OCI-LY3 (cell line): ENCODE measurements around the gene TMEM239.

Experiments
- H2AFZ ChIP-seq: fragments of 200-600, 300-600 bp; shearing (Covaris generic); 2 replicates; pipeline ENCODE4 v1.6.0; 2014; ENCODE audit warnings: antibody characterized with exemption, low read depth, low read length
- H3K27ac ChIP-seq: fragments of 200-600, 300-600 bp; sonication (generic); 2 replicates; pipeline ENCODE4 v1.5.1; 2014; ENCODE audit warnings: mild to moderate bottlenecking, low read length, moderate library complexity, mixed read lengths
- H3K27me3 ChIP-seq: fragments of 200-600, 300-600 bp; sonication (generic); 2 replicates; pipeline ENCODE4 v1.6.1; 2014; ENCODE audit warnings: low read depth, low read length, mixed read lengths
- H3K36me3 ChIP-seq: fragments of 200-600, 300-600 bp; sonication (generic); replicated peaks from 2 replicates; pipeline ENCODE3; 2014; ENCODE audit warnings: low read depth, low read length, mixed read lengths
- H3K4me1 ChIP-seq: fragments of 300-600, 200-600 bp; sonication (generic); 2 replicates; pipeline ENCODE4 v1.6.1; 2014; ENCODE audit warnings: low read length, mixed read lengths
- H3K4me2 ChIP-seq: fragments of 200-600, 300-600 bp; sonication (generic); 2 replicates; pipeline ENCODE4 v1.6.1; 2014; ENCODE audit warnings: low read length, mixed read lengths
- H3K4me3 ChIP-seq: fragments of 300-600, 200-600 bp; sonication (generic); 2 replicates; pipeline ENCODE4 v1.5.1; 2014; ENCODE audit warnings: antibody characterized with exemption, mild to moderate bottlenecking, low read length, moderate library complexity
- H3K79me2 ChIP-seq: fragments of 300-600, 200-600 bp; shearing (Covaris generic); 2 replicates; pipeline ENCODE4 v1.6.1; 2014; ENCODE audit warnings: mild to moderate bottlenecking, low read length, mixed read lengths
- H3K9ac ChIP-seq: fragments of 300-600, 200-600 bp; shearing (Covaris generic); 2 replicates; pipeline ENCODE4 v1.6.0; 2014; ENCODE audit warnings: mild to moderate bottlenecking, low read length, moderate library complexity
- H3K9me3 ChIP-seq: fragments of 200-600, 300-600 bp; shearing (Covaris generic); 2 replicates; pipeline ENCODE4 v1.6.1; 2014; ENCODE audit warnings: low read length, mixed read lengths; ENCODE audit not compliant: insufficient read depth
- H4K20me1 ChIP-seq: fragments of 200-600, 300-600 bp; sonication (generic); 2 replicates; pipeline ENCODE4 v1.6.1; 2016; ENCODE audit warnings: low read length, mixed read lengths; ENCODE audit not compliant: insufficient read depth
- CTCF ChIP-seq: fragments of 200-600, 300-600 bp; sonication (generic); IDR thresholded peaks from 2 replicates; pipeline ENCODE4 v1.5.1; 2014; ENCODE audit warnings: antibody characterized with exemption, low read length, low read depth
- EZH2phosphoT487 ChIP-seq: fragments of 200-600 bp; shearing (Covaris generic); IDR thresholded peaks from 2 replicates; pipeline ENCODE4 v1.6.1; 2018; ENCODE audit warnings: antibody characterized with exemption, mixed run types, low read depth

Gene TMEM239

GRCh38 chr20:2866236-2866635 is 50.1 kb downstream of the TMEM239 start:
- Histone ChIP-seq H3K4me1 (peaks cover 4% of the 10 kb centered on the region; the same call in 1 of the 2 replicates), H3K27ac (no peak overlapping the region), H3K27me3 (no peaks in the 10 kb centered on the region), H4K20me1 (no peaks in the 10 kb centered on the region), H3K4me3 (no peak overlapping the region), H3K36me3 (peaks cover 3% of the 10 kb centered on the region), H3K9me3 (no peaks in the 10 kb centered on the region), H3K79me2 (no peaks in the 10 kb centered on the region), H3K9ac (no peak overlapping the region), H3K4me2 (no peak overlapping the region), H2AFZ (no peak overlapping the region)
- no peak for TF ChIP-seq EZH2phosphoT487

- Histone ChIP-seq H3K9ac (no peak overlapping the region), H2AFZ (no peak overlapping the region), H4K20me1 (no peaks in the 10 kb centered on the region), H3K79me2 (no peaks in the 10 kb centered on the region), H3K27ac (no peak overlapping the region), H3K4me3 (no peak overlapping the region), H3K4me1 (peaks cover 8% of the 10 kb centered on the region), H3K27me3 (no peaks in the 10 kb centered on the region), H3K36me3 (peaks cover 3% of the 10 kb centered on the region), H3K4me2 (no peak overlapping the region), H3K9me3 (no peaks in the 10 kb centered on the region)
- TF ChIP-seq CTCF (no peak), EZH2phosphoT487 (no peak)
Measured at GRCh38 chr20:2867081-2867864, 51.1 kb downstream of the TMEM239 start.
